OCI-LY7 (cell line): Measurements from ENCODE around the gene KLF13. TPM values are rescaled to one million over a fixed set of nuclear protein-coding genes. Genes with fewer than 3 reads are reported as not detected.
A peak's percentile ranks its signal among the peaks of the same experiment; 100 is the strongest.

Experiments used
- BruUV-seq: library from RNA; stranded (reverse); fragments of 400-500 nt; replicated peaks from 2 replicates; lab custom pipeline; 2021; lab: Mats Ljungman, UMichigan
- CTCF ChIA-PET: fragments of 300-600 bp; sonication (Branson Sonifier 250); formaldehyde crosslinking; loops from one replicate; lab custom pipeline; 2022; ENCODE audit warnings: antibody characterized with exemption; ENCODE audit not compliant: unreplicated experiment; lab: Charles Lee
- POLR2A ChIA-PET: fragments of 300-600 bp; sonication (Branson Sonifier 250); formaldehyde crosslinking; loops from one replicate; lab custom pipeline; 2022; ENCODE audit warnings: antibody characterized with exemption; lab: Charles Lee
- DNase-seq: peaks from one replicate; pipeline ENCODE4 v3.0.0-alpha.2; 2015; ENCODE audit warnings: low spot score
- H2AFZ ChIP-seq: fragments of 200-600 bp; sonication (generic), shearing (Covaris generic); 2 replicates; pipeline ENCODE4 v1.6.1; 2014; ENCODE audit warnings: mild to moderate bottlenecking, antibody characterized with exemption, low read length, moderate library complexity
- H3K27ac ChIP-seq: fragments of 200-600 bp; sonication (generic); 2 replicates; pipeline ENCODE4 v1.5.1; 2014; ENCODE audit warnings: mixed run types, low read depth, mild to moderate bottlenecking, moderate library complexity, low read length, inconsistent platforms; ENCODE audit not compliant: poor library complexity, severe bottlenecking
- H3K36me3 ChIP-seq: fragments of 200-600 bp; sonication (generic); 2 replicates; pipeline ENCODE4 v1.6.1; 2014; ENCODE audit warnings: mild to moderate bottlenecking, antibody characterized with exemption, low read length, moderate library complexity, mixed read lengths; ENCODE audit not compliant: insufficient read depth
- H3K4me1 ChIP-seq: fragments of 200-600 bp; sonication (generic); 2 replicates; pipeline ENCODE4 v1.5.1; 2014; ENCODE audit warnings: mild to moderate bottlenecking, low read length; ENCODE audit not compliant: insufficient read depth, poor library complexity, severe bottlenecking
- H3K4me2 ChIP-seq: fragments of 200-600 bp; sonication (generic); 2 replicates; pipeline ENCODE4 v1.6.1; 2014; ENCODE audit warnings: mild to moderate bottlenecking, low read length
- H3K4me3 ChIP-seq: fragments of 200-600 bp; sonication (generic); 2 replicates; pipeline ENCODE4 v1.5.1; 2014; ENCODE audit warnings: mild to moderate bottlenecking, low read depth, low read length; ENCODE audit not compliant: poor library complexity, severe bottlenecking
- H3K79me2 ChIP-seq: fragments of 200-600 bp; sonication (generic); 2 replicates; pipeline ENCODE4 v1.6.1; 2016; ENCODE audit warnings: low read depth, mild to moderate bottlenecking, low read length, moderate library complexity, mixed read lengths; ENCODE audit not compliant: insufficient read depth
- H3K9me2 ChIP-seq: fragments of 200-600 bp; sonication (generic); 2 replicates; pipeline ENCODE4 v1.6.1; 2016; ENCODE audit warnings: mild to moderate bottlenecking, low read length, mixed read lengths; ENCODE audit not compliant: insufficient read depth
- H3K9me3 ChIP-seq: fragments of 200-600 bp; sonication (generic); 2 replicates; pipeline ENCODE4 v1.6.1; 2014; ENCODE audit warnings: mild to moderate bottlenecking, mixed run types, low read length, mixed read lengths
- H4K20me1 ChIP-seq: fragments of 200-600 bp; sonication (generic); 2 replicates; pipeline ENCODE4 v1.6.1; 2014; ENCODE audit warnings: mild to moderate bottlenecking, antibody characterized with exemption, low read length, moderate library complexity, mixed read lengths; ENCODE audit not compliant: insufficient read depth
- CTCF ChIP-seq: fragments of 200-600 bp; sonication (generic); conservative IDR thresholded peaks from 2 replicates; pipeline ENCODE4 v1.5.1; 2014; ENCODE audit warnings: mild to moderate bottlenecking, antibody characterized with exemption, low read length, moderate library complexity, mixed read lengths
- EZH2phosphoT487 ChIP-seq: fragments of 200-600 bp; sonication (generic); IDR thresholded peaks from 2 replicates; pipeline ENCODE4 v1.6.1; 2018; ENCODE audit warnings: low read depth, borderline replicate concordance, mild to moderate bottlenecking, mixed run types, antibody characterized with exemption, low read length, moderate library complexity, mixed read lengths
- intact Hi-C: fragments of 100-400 bp; cut with micrococcal nuclease; formaldehyde crosslinking; loops from one replicate; pipeline ENCODE4 v1.10.0; 2022; ENCODE audit not compliant: unreplicated experiment
- total RNA-seq, 2 experiments: library from RNA; depleted of rRNA in 1 of 2; stranded (reverse); fragments of >200 nt in 1 of 2; shearing (Covaris generic) in 1 of 2; gene quantifications; 2 replicates each; pipeline ENCODE4 v1.2.3, GENCODE V29; 2014 to 2022

The KLF13 gene
- total RNA-seq, 2 experiments from 2014 or later: 63.2 to 64.6 TPM

GRCh38 chr15:31324806-31325594, 1.6 kb upstream of the KLF13 start:
- ChIA-PET POLR2A (interaction anchor here (0.6 to 2.9 kb wide), 12 partner anchors 8 to 420 kb away, joined by 3 to 15 read pairs (median 4); no protein-coding TSS in a partner anchor), CTCF (interaction anchor here (1.0 to 1.7 kb wide), 2 partner anchors 17 to 110 kb away, joined by 4 to 6 read pairs; no protein-coding TSS in a partner anchor)
- Histone ChIP-seq H3K9me2 (no peaks in the 10 kb centered on the region), H2AFZ (no peak overlapping the region), H3K79me2 (peaks cover 32% of the 10 kb centered on the region), H3K27ac (peak overlapping the region; percentile 85), H3K9me3 (peaks cover 7% of the 10 kb centered on the region; the same call in 1 of the 2 replicates), H4K20me1 (peaks cover 8% of the 10 kb centered on the region; the same call in 1 of the 2 replicates), H3K36me3 (peaks cover 6% of the 10 kb centered on the region; the same call in 1 of the 2 replicates), H3K4me3 (peak overlapping the region; percentile 81), H3K4me1 (peaks cover 39% of the 10 kb centered on the region), H3K4me2 (peak overlapping the region; percentile 92)
- DNase-seq: no peak
- no peak for TF ChIP-seq CTCF
- TF ChIP-seq EZH2phosphoT487: no peak
- no TSS peak for BruUV-seq
- intact Hi-C loops: loop anchor here (5.0 kb wide), 1 partner anchor 162 kb away; no protein-coding TSS in a partner anchor

DNA sequence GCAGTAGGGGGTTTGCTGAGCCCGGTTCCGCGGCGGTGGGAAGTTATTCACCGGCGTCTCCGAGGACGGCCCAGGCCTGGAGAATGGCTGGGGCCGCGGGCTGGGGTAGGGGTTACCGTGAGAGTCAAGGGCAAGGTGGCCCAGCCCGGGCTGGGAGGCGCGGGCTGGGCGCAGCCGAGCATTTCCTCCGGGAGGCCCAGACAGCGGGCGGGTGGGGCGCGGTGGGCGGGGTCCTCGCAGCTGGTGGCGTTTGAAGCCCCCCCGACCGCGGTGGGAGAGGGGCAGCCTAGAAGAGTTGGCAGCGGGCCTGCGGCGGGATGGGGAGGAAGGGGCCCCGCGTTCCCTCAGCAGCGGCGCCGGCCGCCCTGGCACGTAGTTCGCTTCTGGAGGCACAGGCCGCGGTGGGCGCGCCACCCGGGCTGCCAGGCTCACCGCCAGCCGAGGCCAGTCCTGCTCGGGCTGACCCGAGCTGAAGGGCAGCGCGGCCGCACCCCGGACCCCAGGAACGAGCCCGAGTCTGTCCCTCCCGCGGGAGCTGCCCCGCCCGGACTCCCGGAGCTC, 960 bp upstream of the KLF13 start:
- Histone ChIP-seq H4K20me1 (peaks cover 15% of the 10 kb centered on the region; the same call in 1 of the 2 replicates), H3K36me3 (peaks cover 12% of the 10 kb centered on the region), H3K9me3 (peaks cover 7% of the 10 kb centered on the region; the same call in 1 of the 2 replicates), H3K27ac (peak overlapping the region; percentile 85), H3K4me3 (peak overlapping the region; percentile 81), H2AFZ (peak overlapping the region; percentile 7; the same call in 1 of the 2 replicates), H3K4me1 (peaks cover 40% of the 10 kb centered on the region), H3K79me2 (peaks cover 39% of the 10 kb centered on the region), H3K4me2 (peak overlapping the region; percentile 92), H3K9me2 (no peaks in the 10 kb centered on the region)
- ChIA-PET POLR2A (interaction anchor here (0.7 to 2.9 kb wide), 11 partner anchors 9 to 109 kb away, joined by 3 to 15 read pairs (median 4); no protein-coding TSS in a partner anchor), CTCF (interaction anchor here (1.7 kb wide), 1 partner anchor 18 kb away, joined by 6 read pairs; no protein-coding TSS in a partner anchor)
- BruUV-seq: no TSS peak
- peak; percentile 72 for DNase-seq
- TF ChIP-seq EZH2phosphoT487 (no peak), CTCF (no peak)
- intact Hi-C loops: loop anchor here (1.0 to 5.0 kb wide), 8 partner anchors 18 to 162 kb away; no protein-coding TSS in a partner anchor
